Neural cell (in vitro differentiated cells): ENCODE results near the gene TMEM131L.

Experiments
- CTCF ChIP-seq: fragments of 450-650 bp; IDR thresholded peaks from 2 replicates; pipeline ENCODE4 v1.5.1; 2014; ENCODE audit warnings: antibody characterized with exemption, mild to moderate bottlenecking, moderate library complexity; ENCODE audit not compliant: poor library complexity, severe bottlenecking
- EZH2 ChIP-seq: fragments of 200-600, 300-800 bp; shearing (Covaris generic), sonication (generic); IDR thresholded peaks from 2 replicates; pipeline ENCODE4 v1.6.1; 2014; ENCODE audit warnings: antibody characterized with exemption, low read length, borderline replicate concordance, mild to moderate bottlenecking; ENCODE audit not compliant: insufficient read depth, poor library complexity, severe bottlenecking
- POLR2AphosphoS5 ChIP-seq: IDR thresholded peaks from 2 replicates; pipeline ENCODE4 v1.6.1; 2012
- RAD21 ChIP-seq: fragments of 450-650 bp; conservative IDR thresholded peaks from 2 replicates; pipeline ENCODE4 v1.6.1; 2014; ENCODE audit warnings: antibody characterized with exemption, mild to moderate bottlenecking, moderate library complexity
- REST ChIP-seq: IDR thresholded peaks from 2 replicates; pipeline ENCODE4 v1.6.1; 2012; ENCODE audit warnings: borderline replicate concordance
- SMC3 ChIP-seq: fragments of 450-650 bp; conservative IDR thresholded peaks from 2 replicates; pipeline ENCODE4 v1.6.1; 2014; ENCODE audit warnings: antibody characterized with exemption, mild to moderate bottlenecking, moderate library complexity; ENCODE audit not compliant: poor library complexity
- TAF1 ChIP-seq: IDR thresholded peaks from 2 replicates; pipeline ENCODE4 v1.6.1; 2012; ENCODE audit warnings: low read depth

DNA sequence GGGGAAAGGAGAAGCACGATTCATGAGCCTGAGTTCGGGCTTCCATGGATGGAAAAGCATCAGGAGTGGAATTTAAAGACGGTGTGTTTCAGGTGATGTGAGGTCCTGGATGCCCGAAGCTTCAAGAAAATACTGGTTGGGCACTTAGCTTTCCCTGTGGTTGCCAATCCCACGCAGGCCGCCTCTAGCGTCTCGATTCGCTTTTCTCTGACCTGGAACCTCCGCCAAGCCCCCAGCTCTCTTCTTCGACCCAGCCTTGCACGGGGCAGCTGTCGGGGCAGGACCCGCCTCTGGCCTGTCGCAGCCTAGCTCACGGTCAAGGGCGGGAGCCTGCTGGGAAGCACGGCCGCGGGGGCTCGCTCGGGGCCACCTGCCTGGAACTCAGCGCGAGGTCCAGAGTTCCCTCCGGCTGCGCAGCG is 217.6 kb downstream of the TMEM131L start:
- TF ChIP-seq CTCF = no peak
- no peak for TF ChIP-seq POLR2AphosphoS5
- no peak for TF ChIP-seq EZH2
- no peak for TF ChIP-seq REST
- TF ChIP-seq SMC3 = no peak
- TF ChIP-seq TAF1 = no peak
- no peak for TF ChIP-seq RAD21
